K562 (cell line): ENCODE data around the gene CASTOR1. TPM values are rescaled to one million over a fixed set of nuclear protein-coding genes. Genes with fewer than 3 reads are reported as not detected.

Experiments used
- ATAC-seq: fragments of 200-7000 bp; cut with Tn5 transposase; 3 replicates; pipeline ENCODE4 v1.9.1; 2020; ENCODE audit warnings: moderate library complexity
- Bru-seq: library from RNA; stranded (reverse); fragments of 400-500 nt; gene quantifications from one replicate; lab custom pipeline; 2021; lab: Mats Ljungman, UMichigan
- BruChase-seq, 2 experiments: library from RNA; stranded (reverse); fragments of 400-500 nt; gene quantifications; one replicate each; lab custom pipeline; 2021; lab: Mats Ljungman, UMichigan
- BruUV-seq: library from RNA; stranded (reverse); fragments of 400-500 nt; replicated peaks from 2 replicates; lab custom pipeline; 2021; lab: Mats Ljungman, UMichigan
- CTCF ChIA-PET: fragments of 300-600 bp; formaldehyde crosslinking; extraction: SDS; loops from one replicate; lab custom pipeline; 2021; ENCODE audit warnings: low intra/inter-chr PET ratio; lab: Yijun Ruan, JAX
- POLR2A ChIA-PET: fragments of 300-600, 350-650 bp; sonication (Branson Sonifier 250); formaldehyde crosslinking; extraction: SDS; loops from one replicate; lab custom pipeline; 2021; ENCODE audit warnings: antibody characterized with exemption, inconsistent platforms; lab: Yijun Ruan, JAX
- DNase-seq, 4 experiments: peaks; one replicate each; pipeline versions ENCODE4 v3.0.0 to v3.0.0-alpha.2; 2011 to 2018; ENCODE audit warnings: low spot score in 3 of 4, mixed read lengths in 3 of 4; ENCODE audit errors: extremely low read depth in 1 of 4
- FAIRE-seq: peaks from 2 replicates; lab custom pipeline; 2011; peaks lifted over from hg19 to GRCh38; lab: Jason Lieb, UNC
- H2AFZ ChIP-seq: 2 replicates; pipeline ENCODE4 v1.6.0; 2011; ENCODE audit warnings: low read depth, low read length, control low read depth, inconsistent platforms
- H3K27ac ChIP-seq: fragments of 200-600 bp; 3 replicates; pipeline ENCODE4 v1.8.0; 2011; ENCODE audit warnings: low read depth, mild to moderate bottlenecking, control low read depth, inconsistent platforms, low read length, moderate library complexity, mixed read lengths; ENCODE audit errors: extremely low read depth
- H3K27me3 ChIP-seq, 2 experiments: fragments of 300-600 bp in 1 of 2; 2 replicates in 1 of 2; 3 replicates in 1 of 2; pipeline versions ENCODE4 v1.6.0 to v1.8.0; 2011; ENCODE audit warnings: inconsistent platforms in 2 of 2, low read length in 2 of 2, mild to moderate bottlenecking in 1 of 2, mixed read lengths in 1 of 2, moderate library complexity in 1 of 2; ENCODE audit not compliant: control insufficient read depth in 2 of 2, insufficient read depth in 2 of 2
- H3K36me3 ChIP-seq: fragments of 300-600 bp; 3 replicates; pipeline ENCODE4 v1.8.0; 2011; ENCODE audit warnings: mild to moderate bottlenecking, low read length, inconsistent platforms; ENCODE audit not compliant: control insufficient read depth, insufficient read depth
- H3K4me1 ChIP-seq, 2 experiments: fragments of 200-600 bp in 1 of 2; replicated peaks in 1 of 2; 2 replicates in 1 of 2; 3 replicates in 1 of 2; pipeline versions ENCODE4 v1.5.1 to v1.8.0; 2011; ENCODE audit warnings: inconsistent platforms in 2 of 2, low read length in 2 of 2, mild to moderate bottlenecking in 1 of 2, mixed read lengths in 1 of 2, moderate library complexity in 1 of 2; ENCODE audit not compliant: control insufficient read depth in 2 of 2, insufficient read depth in 2 of 2
- H3K4me2 ChIP-seq: 2 replicates; pipeline ENCODE4 v1.6.1; 2011; ENCODE audit warnings: low read length, control low read depth, inconsistent platforms, mixed read lengths; ENCODE audit not compliant: insufficient read depth
- H3K4me3 ChIP-seq: fragments of 200-600 bp; sonication (generic), shearing (Covaris generic); 2 replicates; pipeline ENCODE4 v1.5.1; 2016; ENCODE audit warnings: control low read depth, inconsistent platforms
- H3K79me2 ChIP-seq: fragments of 200-600 bp; 3 replicates; pipeline ENCODE4 v1.8.0; 2011; ENCODE audit warnings: low read length, inconsistent platforms; ENCODE audit not compliant: control insufficient read depth, insufficient read depth
- H3K9ac ChIP-seq, 2 experiments: 2 replicates each; pipeline versions ENCODE4 v1.6.0 to v1.6.1; 2011; ENCODE audit warnings: low read depth in 2 of 2, low read length in 2 of 2, control low read depth in 1 of 2, inconsistent platforms in 1 of 2, mild to moderate bottlenecking in 1 of 2, mixed read lengths in 1 of 2; ENCODE audit not compliant: insufficient read depth in 1 of 2
- H3K9me1 ChIP-seq: one replicate; pipeline ENCODE4 v1.6.0; 2011; ENCODE audit warnings: inconsistent platforms, mild to moderate bottlenecking, low read length, moderate library complexity; ENCODE audit not compliant: control insufficient read depth, insufficient read depth
- H3K9me3 ChIP-seq: replicated peaks from 2 replicates; pipeline ENCODE4 v1.5.1; 2011; ENCODE audit warnings: low read depth, low read length, inconsistent platforms; ENCODE audit not compliant: control insufficient read depth, insufficient read depth
- H4K20me1 ChIP-seq: replicated peaks from 2 replicates; pipeline ENCODE4 v1.6.1; 2011; ENCODE audit warnings: low read length, inconsistent platforms, mixed read lengths; ENCODE audit not compliant: control insufficient read depth, insufficient read depth
- ATF1 ChIP-seq, 2 experiments: fragments of 450-650 bp in 1 of 2; IDR thresholded peaks; 2 replicates each; pipeline ENCODE4 v1.6.1; 2016; ENCODE audit warnings: missing compliant biosample characterization in 1 of 2, missing genetic modification characterization in 1 of 2
- CSDE1 ChIP-seq, 2 experiments: fragments of 450-650 bp; IDR thresholded peaks; 2 replicates each; pipeline ENCODE4 v1.6.1; 2016; ENCODE audit warnings: mild to moderate bottlenecking in 1 of 2
- EGR1 ChIP-seq: fragments of 450-650 bp; conservative IDR thresholded peaks from 2 replicates; pipeline ENCODE4 v1.6.1; 2017; ENCODE audit warnings: mild to moderate bottlenecking
- L3MBTL2 ChIP-seq: fragments of 450-650 bp; IDR thresholded peaks from 2 replicates; pipeline ENCODE4 v1.6.1; 2016; ENCODE audit warnings: mild to moderate bottlenecking, moderate library complexity
- NKRF ChIP-seq: fragments of 450-650 bp; IDR thresholded peaks from 2 replicates; pipeline ENCODE4 v1.6.1; 2016; ENCODE audit warnings: borderline replicate concordance
- NRF1 ChIP-seq, 2 experiments: fragments of 450-650 bp; IDR thresholded peaks in 1 of 2; conservative IDR thresholded peaks in 1 of 2; 2 replicates each; pipeline ENCODE4 v1.6.1; 2014; ENCODE audit warnings: mild to moderate bottlenecking in 2 of 2
- RBM14 ChIP-seq: fragments of 200-400 bp; formaldehyde crosslinking; IDR thresholded peaks from 2 replicates; pipeline ENCODE4 v1.6.1; 2018; ENCODE audit warnings: low read depth, mild to moderate bottlenecking, low read length, moderate library complexity, borderline replicate concordance; ENCODE audit not compliant: insufficient read depth
- RBM22 ChIP-seq: fragments of 200-400 bp; formaldehyde crosslinking; IDR thresholded peaks from 2 replicates; pipeline ENCODE4 v1.6.1; 2018; ENCODE audit warnings: low read length, low read depth; ENCODE audit not compliant: poor library complexity, severe bottlenecking
- TAF7 ChIP-seq: fragments of 450-650 bp; IDR thresholded peaks from 2 replicates; pipeline ENCODE4 v1.6.1; 2016; ENCODE audit warnings: missing genetic modification characterization, missing compliant biosample characterization
- WGBS: fragments of 100-300 bp; shearing (Covaris generic); methylation state at CpG from one replicate; pipeline ENCODE4 v1.1.6; 2016; ENCODE audit warnings: low coverage, mixed read lengths; ENCODE audit not compliant: insufficient coverage; ENCODE audit errors: missing lambda C conversion rate; 5-methylcytosine and 5-hydroxymethylcytosine counted together
- in situ Hi-C: fragments of 300-500 bp; cut with MboI; formaldehyde crosslinking; loops from 4 replicates; pipeline ENCODE4 v1.15.0; 2018; ENCODE audit warnings: inconsistent platforms, mixed read lengths
- intact Hi-C: fragments of 100-400 bp; cut with micrococcal nuclease; formaldehyde crosslinking; loops from 2 replicates; pipeline ENCODE4 v1.14.2; 2022
- long read RNA-seq, 3 experiments: library from polyadenylated mRNA in 2 of 3; library from RNA in 1 of 3; unstranded in 2 of 3; stranded (forward) in 1 of 3; transcript quantifications; one replicate each; pipeline ENCODE4 v2.0.0, GENCODE V29; 2019 to 2022
- polyA minus RNA-seq, 3 experiments: library from RNA; depleted of rRNA, polyadenylated mRNA; stranded (reverse); fragments of >200 nt; gene quantifications; 2 replicates each; pipeline ENCODE4 v1.2.3, GENCODE V29; 2011
- polyA plus RNA-seq, 8 experiments: library from polyadenylated mRNA; depleted of rRNA in 4 of 8; stranded (reverse) in 5 of 8; unstranded in 3 of 8; fragments of >200 nt; fragmentation: Nextera tagmentation in 2 of 8; fragmentation: Illumina TruSeq in 1 of 8; extraction: Ambion mirVana in 2 of 8; extraction: Trizol in 1 of 8; gene quantifications; 2 replicates each; pipeline versions ENCODE4 v1.2.1 to v1.2.3, GENCODE V29; 2011 to 2014; ENCODE audit warnings: inconsistent platforms in 1 of 8, missing spikeins in 1 of 8
- total RNA-seq, 7 experiments: library from RNA; depleted of rRNA in 6 of 7; stranded (reverse); fragments of >200 nt in 6 of 7; fragmentation: Illumina TruSeq in 2 of 7; extraction: Trizol in 2 of 7; gene quantifications; 2 replicates each; pipeline versions ENCODE4 v1.2.1 to v1.2.3, GENCODE V29; 2011 to 2021; ENCODE audit warnings: low replicate concordance in 1 of 7
- TF ChIP-seq, protein P1 (sequence below): sonication (generic); formaldehyde crosslinking; IDR thresholded peaks from 2 replicates; pipeline ENCODE4 v1.8.0; 2022; ENCODE audit warnings: mild to moderate bottlenecking, missing genetic modification reagents

CASTOR1 gene
- 2.1 and 7.3 TPM in 2 replicates for total RNA-seq (2011; cell fraction: chromatin; rRNA removed; ENCODE audit: low replicate concordance)
- total RNA-seq (2011; cell fraction: nucleolus; rRNA removed) = 5.5 and 6.8 TPM in 2 replicates
- 2.4 and 4.0 TPM in 2 replicates for total RNA-seq (2011; cell fraction: nucleoplasm; rRNA removed)
- total RNA-seq (2014; rRNA removed) (1.2 and 1.3 TPM in 2 replicates), total RNA-seq (2014; rRNA removed; fragmentation: Illumina TruSeq; extraction: Trizol) (0.47 TPM in 1 of 2 replicates, not detected in the other), total RNA-seq (2015; rRNA removed; fragmentation: Illumina TruSeq; extraction: Trizol) (0.72 and 1.1 TPM in 2 replicates), total RNA-seq (2021) (2.6 and 3.1 TPM in 2 replicates), polyA plus RNA-seq (2011; rRNA removed) (2.5 and 3.2 TPM in 2 replicates), polyA plus RNA-seq (2014; fragmentation: Illumina TruSeq; extraction: Trizol) (0.96 and 0.98 TPM in 2 replicates), polyA plus RNA-seq (2014; fragmentation: Nextera tagmentation; extraction: Ambion mirVana) (under 1 TPM; 0.35 to 0.56 TPM), polyA plus RNA-seq (2014; rRNA removed) (1.3 and 1.9 TPM in 2 replicates), polyA minus RNA-seq (2011; rRNA and poly(A)+ RNA removed) (0.49 and 0.90 TPM in 2 replicates), Bru-seq, nascent RNA (percentile 44 among the genes with signal in this experiment), BruChase-seq, experiment 1, labeled RNA remaining after a 2-hour chase (percentile 41 among the genes with signal in this experiment), BruChase-seq, experiment 2, labeled RNA remaining after a 6-hour chase (percentile 21 among the genes with signal in this experiment)
- polyA plus RNA-seq (2011; cell fraction: cytosol; rRNA removed) = 3.5 and 7.9 TPM in 2 replicates
- 10.1 and 12.6 TPM in 2 replicates for polyA plus RNA-seq (2011; cell fraction: nucleus; rRNA removed)
- polyA plus RNA-seq (2012) = 2.1 and 2.2 TPM in 2 replicates
- polyA minus RNA-seq (2011; cell fraction: cytosol; rRNA and poly(A)+ RNA removed) = 2.3 TPM in 1 of 2 replicates, not detected in the other
- 2.6 and 4.6 TPM in 2 replicates for polyA minus RNA-seq (2011; cell fraction: nucleus; rRNA and poly(A)+ RNA removed)
- long read RNA-seq, experiment 1, transcript CASTOR1-202 (9 exons, 1,623 nt) = major isoform, 6 of 6 reads
- long read RNA-seq, experiment 1, partial matches to known transcripts = 0 of 6 reads
- long read RNA-seq, experiment 1, other reads (novel, unspliced or antisense) = 0 of 6 reads
- long read RNA-seq, experiment 2, partial matches to known transcripts = 0 of 4 reads
- long read RNA-seq, experiment 2, other reads (novel, unspliced or antisense) = 1 of 4 reads
- long read RNA-seq, experiment 3, partial matches to known transcripts = 0 of 2 reads
- long read RNA-seq, experiment 3, other reads (novel, unspliced or antisense) = 1 of 2 reads

DNA sequence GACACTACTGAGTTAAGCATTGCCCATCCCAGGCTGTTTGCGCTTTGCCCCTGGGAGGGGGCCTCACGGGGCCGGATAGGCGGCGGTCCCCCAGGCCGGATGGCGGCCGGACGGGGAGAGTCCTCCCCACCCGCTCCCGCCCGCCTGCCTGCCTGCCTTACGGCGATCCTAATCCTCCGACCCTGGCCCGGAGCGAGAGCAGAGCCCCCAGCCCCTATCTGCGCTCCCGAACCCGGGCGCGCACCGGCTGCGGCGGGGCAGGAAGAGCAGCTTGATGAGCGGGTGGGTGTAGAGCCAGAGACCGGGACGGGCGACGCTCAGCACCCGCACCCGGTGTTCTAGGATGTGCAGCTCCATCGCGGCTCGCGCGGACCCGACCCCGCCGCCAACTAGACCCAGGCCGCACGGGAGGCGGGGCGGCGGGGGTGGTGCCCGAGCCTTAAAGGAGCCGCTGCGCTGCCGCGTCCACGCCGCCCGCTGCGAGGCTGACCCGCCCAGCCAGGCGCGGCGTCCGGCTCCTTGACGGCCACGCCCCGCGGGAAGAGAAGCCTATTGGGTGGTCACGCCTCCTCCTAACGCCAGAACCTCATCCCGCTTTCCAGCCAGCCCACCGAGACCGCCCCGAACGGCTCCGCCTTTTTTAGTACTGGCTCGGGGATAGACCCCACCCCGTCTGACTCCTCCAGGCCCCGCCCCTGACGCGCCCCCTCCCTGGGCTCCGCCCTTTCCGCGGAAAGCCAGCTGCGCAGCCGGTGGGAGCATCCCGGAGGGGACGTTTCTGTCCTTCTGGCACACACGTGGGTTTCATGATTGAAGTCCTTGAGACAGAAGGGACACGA, at the start of gene CASTOR1:
Gene CASTOR1, minus strand, starts transcription at position 365 of the 839 bp plus-strand sequence. Its CDS starts 8 bp downstream, at position 357.
- H3K79me2 ChIP-seq = no peaks in the 10 kb centered on the region
- no peaks in the 10 kb centered on the region for H3K9me3 ChIP-seq
- peak; percentile 96 to 98 (median 98) for DNase-seq
- no peaks in the 10 kb centered on the region for H3K9me1 ChIP-seq
- in situ Hi-C loops = loop anchor here (10.0 kb wide), 1 partner anchor 315 kb away; the partner anchor contains the start of gene TCN2
- H3K9ac ChIP-seq = peak within 1 kb of the TSS in 1 of 2 experiments; percentile 84; a peak in 3 of 4 replicates
- CTCF ChIA-PET = interaction anchor here (0.7 to 2.9 kb wide), 3 partner anchors 15 to 196 kb away, joined by 3 to 31 read pairs (median 3); partner anchors contain the start of gene RNF215
- H2AFZ ChIP-seq = peak within 1 kb of the TSS; percentile 77
- H4K20me1 ChIP-seq = peaks cover 6% of the 10 kb centered on the region; the same call in 1 of the 2 replicates
- intact Hi-C loops = loop anchor here (2.0 kb wide), 1 partner anchor 37 kb away; the partner anchor contains the start of gene TBC1D10A
- peak; percentile 91 for ATAC-seq
- POLR2A ChIA-PET = interaction anchor here (0.6 to 1.4 kb wide), 4 partner anchors 11 to 68 kb away, joined by 3 to 7 read pairs (median 5); no protein-coding TSS in a partner anchor
- peaks cover 15% of the 10 kb centered on the region; the same call in 1 of the 3 replicates for H3K36me3 ChIP-seq
- no peaks in the 10 kb centered on the region for H3K27me3 ChIP-seq
- 2% methylated on average over 50 of the region's 85 CpGs for whole genome bisulfite sequencing
- H3K27ac ChIP-seq = 0 out of 3 replicates have a peak within 1 kb of the TSS, but pooled peaks have one; percentile 15
- BruUV-seq = no TSS peak
- peak; percentile 84 for FAIRE-seq
- H3K4me2 ChIP-seq = peak within 1 kb of the TSS; percentile 60
- peaks cover 19 to 60% of the 10 kb centered on the region in 2 experiments; a peak in 4 of 5 replicates for H3K4me1 ChIP-seq
- H3K4me3 ChIP-seq = peak within 1 kb of the TSS; percentile 58
- no peak for TF ChIP-seq RBM14
- TF ChIP-seq L3MBTL2 = peak; percentile 59
- no peak for TF ChIP-seq CSDE1 (IDR thresholded peaks at IDR 0.05)
- TF ChIP-seq RBM22 = peak; percentile 25
- TF ChIP-seq ATF1 (CRISPR knock-in tag; IDR thresholded peaks at IDR 0.05) = no peak
- TF ChIP-seq ATF1 (tag; IDR thresholded peaks at IDR 0.05) = peak; percentile 31
- TF ChIP-seq NKRF = 0 out of 2 replicates have a peak, but pooled peaks have one; percentile 25
- TF ChIP-seq NRF1 (conservative IDR thresholded peaks at IDR 0.05 in 1 of 2, IDR thresholded peaks at IDR 0.05 in 1 of 2) = peak; percentile 74 to 78
- TF ChIP-seq TAF7 (tag) = no peak
- TF ChIP-seq, protein P1, sequence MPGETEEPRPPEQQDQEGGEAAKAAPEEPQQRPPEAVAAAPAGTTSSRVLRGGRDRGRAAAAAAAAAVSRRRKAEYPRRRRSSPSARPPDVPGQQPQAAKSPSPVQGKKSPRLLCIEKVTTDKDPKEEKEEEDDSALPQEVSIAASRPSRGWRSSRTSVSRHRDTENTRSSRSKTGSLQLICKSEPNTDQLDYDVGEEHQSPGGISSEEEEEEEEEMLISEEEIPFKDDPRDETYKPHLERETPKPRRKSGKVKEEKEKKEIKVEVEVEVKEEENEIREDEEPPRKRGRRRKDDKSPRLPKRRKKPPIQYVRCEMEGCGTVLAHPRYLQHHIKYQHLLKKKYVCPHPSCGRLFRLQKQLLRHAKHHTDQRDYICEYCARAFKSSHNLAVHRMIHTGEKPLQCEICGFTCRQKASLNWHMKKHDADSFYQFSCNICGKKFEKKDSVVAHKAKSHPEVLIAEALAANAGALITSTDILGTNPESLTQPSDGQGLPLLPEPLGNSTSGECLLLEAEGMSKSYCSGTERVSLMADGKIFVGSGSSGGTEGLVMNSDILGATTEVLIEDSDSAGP (CRISPR knock-in tag) = peak; percentile 86
- TF ChIP-seq EGR1 = 0 out of 2 replicates have a peak, but pooled peaks have one; percentile 6
